Type B pancreatic cell (in vitro differentiated cells): ENCODE data around the gene CPE. TPM values are rescaled to one million over a fixed set of nuclear protein-coding genes. Genes with fewer than 3 reads are reported as not detected.

Experiments used
- DNase-seq: peaks from one replicate; pipeline ENCODE4 v3.0.0; 2021; ENCODE audit warnings: mixed read lengths; ENCODE audit not compliant: unreplicated experiment; ENCODE audit errors: extremely low spot score
- H3K27ac Mint-ChIP-seq: 2 replicates; pipeline ENCODE4 v1.8.0; 2021; ENCODE audit warnings: mild to moderate bottlenecking, mixed read lengths
- H3K27me3 Mint-ChIP-seq: 2 replicates; pipeline ENCODE4 v1.8.0; 2021; ENCODE audit warnings: mixed read lengths
- H3K36me3 Mint-ChIP-seq: 2 replicates; pipeline ENCODE4 v1.8.0; 2021; ENCODE audit warnings: mixed read lengths
- H3K4me1 Mint-ChIP-seq: one replicate; pipeline ENCODE4 v1.8.0; 2021; ENCODE audit warnings: mixed read lengths; ENCODE audit not compliant: unreplicated experiment
- H3K4me3 Mint-ChIP-seq: 2 replicates; pipeline ENCODE4 v1.8.0; 2021; ENCODE audit warnings: mild to moderate bottlenecking, mixed read lengths
- H3K9me3 Mint-ChIP-seq: 2 replicates; pipeline ENCODE4 v1.8.0; 2021; ENCODE audit warnings: mixed read lengths
- total RNA-seq: library from RNA; stranded (reverse); gene quantifications from 2 replicates; pipeline ENCODE4 v1.2.1, GENCODE V29; 2021; ENCODE audit warnings: low replicate concordance
- TF ChIP-seq, protein P1 (sequence below): fragments of 200-600 bp; sonication (generic); conservative IDR thresholded peaks from 2 replicates; pipeline ENCODE4 v1.5.0; 2021; ENCODE audit warnings: antibody characterized with exemption, mild to moderate bottlenecking

Gene CPE
- total RNA-seq, 1 donor from 2014 or later: 149 TPM

DNA sequence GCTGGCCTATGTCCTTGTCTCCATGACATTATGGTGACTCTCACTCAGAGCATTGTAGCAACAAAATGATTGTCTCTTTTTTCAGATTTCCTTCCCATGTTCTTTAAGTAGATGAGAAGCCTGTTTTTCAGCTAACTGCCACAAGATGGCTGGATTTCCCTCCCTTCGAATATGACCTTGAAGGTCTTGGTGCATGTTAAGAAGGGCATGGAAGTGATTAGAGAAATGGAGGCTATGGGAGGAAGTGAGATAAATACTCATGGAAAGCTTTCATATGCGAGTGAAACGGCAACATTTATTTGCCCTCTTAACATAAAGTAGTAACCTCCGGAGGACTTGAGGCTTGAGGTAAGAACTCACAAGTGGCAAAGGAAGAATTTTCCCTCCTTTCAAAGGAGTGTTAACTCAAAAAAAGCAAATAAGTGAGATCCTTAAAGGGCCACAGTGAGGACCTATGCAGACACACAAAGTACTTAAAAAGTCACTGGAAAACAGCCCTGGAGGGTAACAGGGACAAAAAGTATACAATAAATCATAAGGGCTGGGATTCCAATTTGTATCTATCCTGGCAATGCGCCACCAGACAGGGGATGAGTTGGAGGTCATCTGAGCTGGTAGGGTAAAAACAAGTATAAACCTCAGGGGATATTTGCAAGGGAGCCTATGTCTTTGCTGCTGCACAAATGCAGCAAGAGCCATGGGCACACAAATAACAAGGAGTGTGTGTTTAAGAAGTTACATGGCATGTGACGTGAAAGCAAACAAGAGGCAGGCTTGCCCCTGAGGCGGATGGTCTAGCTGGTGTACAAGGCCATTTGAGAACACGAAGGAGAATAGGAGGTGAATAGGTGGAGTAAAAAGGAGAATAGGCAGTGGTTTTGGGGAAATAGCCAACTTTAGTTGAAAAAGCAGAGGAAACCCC lies 96.2 kb downstream of the CPE start:
- peak overlapping the region; percentile 84 for H3K27ac Mint-ChIP-seq
- no peak for DNase-seq
- no peak overlapping the region for H3K4me3 Mint-ChIP-seq
- peaks cover 28% of the 10 kb centered on the region for H3K36me3 Mint-ChIP-seq
- no peaks in the 10 kb centered on the region for H3K4me1 Mint-ChIP-seq
- H3K9me3 Mint-ChIP-seq: peaks cover 16% of the 10 kb centered on the region
- H3K27me3 Mint-ChIP-seq: no peaks in the 10 kb centered on the region
- TF ChIP-seq, protein P1, sequence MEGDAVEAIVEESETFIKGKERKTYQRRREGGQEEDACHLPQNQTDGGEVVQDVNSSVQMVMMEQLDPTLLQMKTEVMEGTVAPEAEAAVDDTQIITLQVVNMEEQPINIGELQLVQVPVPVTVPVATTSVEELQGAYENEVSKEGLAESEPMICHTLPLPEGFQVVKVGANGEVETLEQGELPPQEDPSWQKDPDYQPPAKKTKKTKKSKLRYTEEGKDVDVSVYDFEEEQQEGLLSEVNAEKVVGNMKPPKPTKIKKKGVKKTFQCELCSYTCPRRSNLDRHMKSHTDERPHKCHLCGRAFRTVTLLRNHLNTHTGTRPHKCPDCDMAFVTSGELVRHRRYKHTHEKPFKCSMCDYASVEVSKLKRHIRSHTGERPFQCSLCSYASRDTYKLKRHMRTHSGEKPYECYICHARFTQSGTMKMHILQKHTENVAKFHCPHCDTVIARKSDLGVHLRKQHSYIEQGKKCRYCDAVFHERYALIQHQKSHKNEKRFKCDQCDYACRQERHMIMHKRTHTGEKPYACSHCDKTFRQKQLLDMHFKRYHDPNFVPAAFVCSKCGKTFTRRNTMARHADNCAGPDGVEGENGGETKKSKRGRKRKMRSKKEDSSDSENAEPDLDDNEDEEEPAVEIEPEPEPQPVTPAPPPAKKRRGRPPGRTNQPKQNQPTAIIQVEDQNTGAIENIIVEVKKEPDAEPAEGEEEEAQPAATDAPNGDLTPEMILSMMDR: no peak

DNA sequence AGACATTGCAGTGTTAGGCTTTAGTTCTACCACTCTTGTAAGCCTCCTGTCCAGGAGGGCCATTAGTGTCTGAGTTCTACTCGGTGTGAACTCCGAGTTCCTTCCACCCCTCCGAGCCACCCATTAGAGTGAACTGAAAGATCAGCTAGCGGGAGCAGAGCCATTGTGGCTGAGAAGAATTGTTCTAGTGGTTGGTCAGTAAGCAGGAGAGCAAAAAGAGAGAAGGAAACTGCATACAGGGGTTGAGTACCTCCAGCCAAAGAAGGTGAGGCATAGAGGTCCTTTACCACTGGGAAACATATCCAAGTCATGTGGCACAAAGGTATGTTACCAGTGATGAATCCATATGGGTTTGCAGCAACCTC lies 96.9 kb downstream of the CPE start:
- H3K9me3 Mint-ChIP-seq: peaks cover 16% of the 10 kb centered on the region
- peaks cover 28% of the 10 kb centered on the region for H3K36me3 Mint-ChIP-seq
- no peaks in the 10 kb centered on the region for H3K4me1 Mint-ChIP-seq
- no peak for DNase-seq
- H3K4me3 Mint-ChIP-seq: no peak overlapping the region
- no peaks in the 10 kb centered on the region for H3K27me3 Mint-ChIP-seq
- TF ChIP-seq, protein P1: no peak
- H3K27ac Mint-ChIP-seq: peak overlapping the region; percentile 84

GRCh38 chr4:165476214-165477098 lies 97.6 kb downstream of the CPE start:
- Mint-ChIP-seq H3K9me3 (peaks cover 16% of the 10 kb centered on the region), H3K27ac (peak overlapping the region; percentile 84), H3K36me3 (peaks cover 28% of the 10 kb centered on the region), H3K27me3 (no peaks in the 10 kb centered on the region), H3K4me1 (no peaks in the 10 kb centered on the region), H3K4me3 (no peak overlapping the region)
- no peak for DNase-seq
- TF ChIP-seq, protein P1: no peak

GRCh38 chr4:165477799-165478198 lies 99.0 kb downstream of the CPE start:
- Mint-ChIP-seq H3K27me3 (no peaks in the 10 kb centered on the region), H3K36me3 (peaks cover 31% of the 10 kb centered on the region), H3K9me3 (peaks cover 22% of the 10 kb centered on the region)

GRCh38 chr4:165478260-165478659 lies 99.5 kb downstream of the CPE start:
- DNase-seq: no peak
- no peak overlapping the region for H3K4me3 Mint-ChIP-seq
- no peaks in the 10 kb centered on the region for H3K27me3 Mint-ChIP-seq

More at GRCh38 chr4:165477799-165478198, 99.0 kb downstream of the CPE start:
- H3K4me3 Mint-ChIP-seq: no peak overlapping the region
- no peaks in the 10 kb centered on the region for H3K4me1 Mint-ChIP-seq
- TF ChIP-seq, protein P1: no peak
- peak overlapping the region; percentile 52 for H3K27ac Mint-ChIP-seq
- DNase-seq: no peak

More at GRCh38 chr4:165478260-165478659, 99.5 kb downstream of the CPE start:
- H3K9me3 Mint-ChIP-seq: peaks cover 22% of the 10 kb centered on the region
- TF ChIP-seq, protein P1: no peak
- H3K27ac Mint-ChIP-seq: no peak overlapping the region
- H3K36me3 Mint-ChIP-seq: peaks cover 28% of the 10 kb centered on the region
- no peaks in the 10 kb centered on the region for H3K4me1 Mint-ChIP-seq
